ENCODE results near the gene AOPEP. TPM values are rescaled to one million over a fixed set of nuclear protein-coding genes. Genes with fewer than 3 reads are reported as not detected.

AOPEP gene
- total and polyA plus RNA-seq, 2 of the 13 experiments (the other 11 are each of a cell fraction or from before 2014, with no cell fraction given), result 22.2 to 41.6 TPM

DNA sequence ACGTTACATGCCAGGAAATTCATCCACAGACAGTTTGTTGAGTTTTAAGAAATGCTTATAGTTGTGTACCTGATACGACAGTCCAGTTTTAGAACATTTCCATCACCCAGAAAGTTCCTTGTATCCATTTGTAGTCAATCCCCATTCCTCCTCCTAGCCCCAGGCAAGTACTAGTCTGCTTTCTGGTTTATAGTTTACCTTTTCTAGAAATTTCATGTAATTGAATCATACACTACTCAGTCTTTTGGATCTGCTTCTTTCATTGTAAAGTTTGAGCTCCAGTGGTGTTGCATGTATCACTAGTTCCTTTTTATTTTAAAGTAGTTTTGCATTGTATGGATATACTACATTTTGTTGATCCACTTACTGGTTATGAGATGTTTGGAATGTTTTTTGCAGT lies 291.2 kb downstream of the AOPEP start (continued):
- TF ChIP-seq, protein P1, sequence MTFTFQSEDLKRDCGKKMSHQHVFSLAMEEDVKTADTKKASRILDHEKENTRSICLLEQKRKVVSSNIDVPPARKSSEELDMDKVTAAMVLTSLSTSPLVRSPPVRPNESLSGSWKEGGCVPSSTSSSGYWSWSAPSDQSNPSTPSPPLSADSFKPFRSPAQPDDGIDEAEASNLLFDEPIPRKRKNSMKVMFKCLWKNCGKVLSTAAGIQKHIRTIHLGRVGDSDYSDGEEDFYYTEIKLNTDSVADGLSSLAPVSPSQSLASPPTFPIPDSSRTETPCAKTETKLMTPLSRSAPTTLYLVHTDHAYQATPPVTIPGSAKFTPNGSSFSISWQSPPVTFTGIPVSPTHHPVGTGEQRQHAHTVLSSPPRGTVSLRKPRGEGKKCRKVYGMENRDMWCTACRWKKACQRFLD (CRISPR knock-in tag; IDR thresholded peaks at IDR 0.05; ENCODE audit: borderline replicate concordance), result no peak
- no peak for TF ChIP-seq ZNF224 (CRISPR knock-in tag; IDR thresholded peaks at IDR 0.05)
- no peak for TF ChIP-seq SNRNP70 (IDR thresholded peaks at IDR 0.05; ENCODE audit: low read depth, low read length)
- no peak for TF ChIP-seq SMAD1 (CRISPR knock-in tag; IDR thresholded peaks at IDR 0.05; ENCODE audit: borderline replicate concordance, low read depth)
- no peak for TF ChIP-seq JDP2 (CRISPR knock-in tag; IDR thresholded peaks at IDR 0.05; ENCODE audit: borderline replicate concordance)

DNA sequence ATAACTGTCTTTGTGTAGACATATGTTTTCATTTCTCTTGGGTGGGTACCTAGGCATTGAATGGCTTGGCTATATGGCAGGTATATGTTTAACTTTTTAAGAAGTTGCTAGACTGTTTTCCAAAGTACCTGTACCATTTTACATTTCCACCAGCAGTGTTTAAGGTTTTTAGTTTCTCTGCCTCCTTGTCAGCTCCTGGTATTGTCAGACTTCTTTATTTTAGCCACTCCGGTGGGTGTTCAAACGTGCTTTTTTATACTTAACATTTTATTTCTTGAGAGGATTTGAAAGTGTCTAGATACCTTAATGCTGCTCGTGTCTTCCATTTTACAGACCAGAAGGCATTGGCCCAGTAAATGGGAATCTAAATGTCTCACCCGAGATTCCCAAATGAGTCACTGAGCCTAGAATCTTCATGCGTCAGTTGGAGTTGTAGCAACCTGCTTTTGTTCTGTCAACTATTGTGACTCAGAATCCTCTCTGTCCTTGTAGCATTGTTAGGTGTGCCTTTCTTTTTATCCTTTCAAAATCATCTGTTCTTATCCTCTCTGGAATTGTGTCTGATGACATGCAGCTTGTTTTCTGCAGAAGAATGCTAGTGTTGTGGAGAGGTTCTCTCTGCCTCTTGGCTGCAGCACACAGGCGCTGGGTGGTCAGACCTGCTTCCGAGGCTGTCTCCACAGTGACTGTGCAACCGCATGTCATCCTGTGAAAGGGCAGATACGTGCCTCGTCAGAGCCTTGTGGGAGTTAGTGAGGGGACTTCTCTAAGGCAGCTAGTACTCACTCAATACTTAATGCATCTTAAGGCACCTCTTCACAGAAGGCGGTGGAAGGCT lies 291.8 kb downstream of the AOPEP start:
- in situ Hi-C loops (cut with HindIII; ENCODE audit: extremely low pct_ligation_motif_present, low pct_unique_long_range_greater_than_20kb) (no loop called here), intact Hi-C loops (cut with micrococcal nuclease; ENCODE audit: unreplicated experiment) (no loop called here)
- DNase-seq (ENCODE audit: low spot score) (peak; percentile 20), FAIRE-seq (no peak), ATAC-seq (no peak)
- H3K4me1 ChIP-seq (ENCODE audit: insufficient read depth, low read length), result peaks cover 86% of the 10 kb centered on the region
- H2AFZ ChIP-seq (ENCODE audit: low read length), result no peak overlapping the region
- no peak overlapping the region for H3K9ac ChIP-seq (ENCODE audit: insufficient read depth, low read depth, low read length)
- H3K27ac ChIP-seq (ENCODE audit: extremely low read length, insufficient read depth, low read length), result no peak overlapping the region
- POLR2A ChIA-PET, result interaction anchor here (1.3 to 1.4 kb wide), 2 partner anchors 10 to 12 kb away, joined by 3 to 6 read pairs; no protein-coding TSS in a partner anchor
- no peak overlapping the region for H3K4me2 ChIP-seq (ENCODE audit: low read depth, low read length)
- 95% methylated on average over 11 of the region's 11 CpGs for WGBS (ENCODE audit: low lambda C conversion rate)
- no peaks in the 10 kb centered on the region for H3K9me3 ChIP-seq (ENCODE audit: low read length)
- H3K79me2 ChIP-seq (ENCODE audit: insufficient read depth, low read length), result peaks cover 80% of the 10 kb centered on the region
- no TSS peak for BruUV-seq (replicated peaks)
- peaks cover 13 to 71% of the 10 kb centered on the region in 2 experiments for H3K36me3 ChIP-seq (replicated peaks in 1 of 2; ENCODE audit: control insufficient read depth in 1 of 2, insufficient read depth in 2 of 2, low read length in 2 of 2)
- H3K27me3 ChIP-seq (ENCODE audit: control insufficient read depth in 1 of 2, insufficient read depth in 2 of 2, low read length in 2 of 2), result no peaks in the 10 kb centered on the region
- no peak overlapping the region for H3K4me3 ChIP-seq (replicated peaks in 1 of 3; ENCODE audit: insufficient read depth in 1 of 3, low read depth in 2 of 3, low read length in 3 of 3)
- CTCF ChIA-PET (ENCODE audit: low intra/inter-chr PET ratio, low total read pairs), result no interaction called here
- TF ChIP-seq ZNF7 (CRISPR knock-in tag; IDR thresholded peaks at IDR 0.05), result peak; percentile 87
- no peak for TF ChIP-seq ZNF746 (CRISPR knock-in tag; IDR thresholded peaks at IDR 0.05)
- TF ChIP-seq ZNF687 (CRISPR knock-in tag; IDR thresholded peaks at IDR 0.05), result peak; percentile 21; the same call in 1 of the 2 replicates
- TF ChIP-seq ZNF17 (CRISPR knock-in tag; IDR thresholded peaks at IDR 0.05), result no peak
- 0 out of 2 replicates have a peak, but pooled peaks have one; percentile 42 for TF ChIP-seq ZBTB38 (CRISPR knock-in tag; IDR thresholded peaks at IDR 0.05)
- peaks cover 5% of the 10 kb centered on the region for H4K20me1 ChIP-seq (ENCODE audit: insufficient read depth, low read length)
